H1 (cell line): ENCODE measurements around the gene RHBDF2. TPM values are rescaled to one million over a fixed set of nuclear protein-coding genes. Genes with fewer than 3 reads are reported as not detected.

Source experiments
- CTCF ChIA-PET: fragments of 300-600 bp; sonication (Branson Sonifier 250); formaldehyde crosslinking; loops from one replicate; lab custom pipeline; 2021; ENCODE audit not compliant: partially characterized antibody; lab: Charles Lee
- POLR2A ChIA-PET: fragments of 300-600 bp; sonication (Branson Sonifier 250); formaldehyde crosslinking; loops from one replicate; lab custom pipeline; 2021; ENCODE audit warnings: inconsistent platforms; ENCODE audit not compliant: partially characterized antibody; lab: Charles Lee
- DNase-seq, 2 experiments: peaks; one replicate each; pipeline versions ENCODE4 v3.0.0 to v3.0.0-alpha.2; 2010 to 2022; ENCODE audit warnings: low spot score in 2 of 2, low read depth in 1 of 2, mixed read lengths in 1 of 2
- FAIRE-seq: peaks from 2 replicates; lab custom pipeline; 2011; peaks lifted over from hg19 to GRCh38; lab: Jason Lieb, UNC
- H2AFZ ChIP-seq: 2 replicates; pipeline ENCODE4 v1.8.1; 2012; ENCODE audit warnings: low read length, inconsistent platforms
- H2AK5ac ChIP-seq: 2 replicates; pipeline ENCODE4 v1.6.1; 2013; ENCODE audit warnings: low read depth, low read length
- H2BK120ac ChIP-seq: replicated peaks from 2 replicates; pipeline ENCODE3; 2013; ENCODE audit warnings: low read depth, low read length, inconsistent platforms
- H2BK12ac ChIP-seq: 2 replicates; pipeline ENCODE4 v1.6.1; 2013; ENCODE audit warnings: low read depth, low read length
- H2BK15ac ChIP-seq: 2 replicates; pipeline ENCODE4 v1.6.1; 2013; ENCODE audit warnings: low read length
- H2BK20ac ChIP-seq: 2 replicates; pipeline ENCODE4 v1.6.1; 2013; ENCODE audit warnings: low read length
- H2BK5ac ChIP-seq: 2 replicates; pipeline ENCODE4 v1.6.1; 2013; ENCODE audit warnings: low read depth, low read length
- H3K14ac ChIP-seq: 2 replicates; pipeline ENCODE4 v1.6.1; 2013; ENCODE audit warnings: inconsistent platforms; ENCODE audit not compliant: insufficient read length
- H3K18ac ChIP-seq: 2 replicates; pipeline ENCODE4 v1.6.1; 2013; ENCODE audit warnings: low read length; ENCODE audit errors: extremely low read depth
- H3K23ac ChIP-seq: 2 replicates; pipeline ENCODE4 v1.6.1; 2013; ENCODE audit warnings: inconsistent platforms; ENCODE audit not compliant: insufficient read length
- H3K23me2 ChIP-seq: 2 replicates; pipeline ENCODE4 v1.6.1; 2013; ENCODE audit warnings: low read depth, low read length
- H3K27ac ChIP-seq: 2 replicates; pipeline ENCODE4 v1.6.1; 2011; ENCODE audit warnings: low read depth, low read length, inconsistent platforms
- H3K27me3 ChIP-seq, 4 experiments: replicated peaks in 1 of 4; 1 replicate in 1 of 4; 2 replicates in 3 of 4; pipeline versions ENCODE4 v1.6.1 to v1.8.1; 2011 to 2013; ENCODE audit warnings: low read length in 3 of 4, mild to moderate bottlenecking in 3 of 4, inconsistent platforms in 2 of 4, mixed read lengths in 2 of 4, moderate library complexity in 1 of 4; ENCODE audit not compliant: control insufficient read depth in 3 of 4, insufficient read depth in 3 of 4; ENCODE audit errors: extremely low read depth in 1 of 4
- H3K36me3 ChIP-seq, 4 experiments: 2 replicates each; pipeline versions ENCODE4 v1.6.1 to v1.8.1; 2011 to 2013; ENCODE audit warnings: mild to moderate bottlenecking in 4 of 4, low read length in 3 of 4, moderate library complexity in 2 of 4, control low read depth in 1 of 4, inconsistent platforms in 1 of 4; ENCODE audit not compliant: insufficient read depth in 4 of 4, control insufficient read depth in 2 of 4
- H3K4ac ChIP-seq: replicated peaks from 2 replicates; pipeline ENCODE3; 2013; ENCODE audit warnings: low read length, low read depth, mixed read lengths, inconsistent platforms; ENCODE audit not compliant: insufficient read length
- H3K4me1 ChIP-seq, 4 experiments: replicated peaks in 1 of 4; 1 replicate in 1 of 4; 2 replicates in 3 of 4; pipeline versions ENCODE4 v1.6.1 to v1.8.1; 2011 to 2013; ENCODE audit warnings: low read length in 3 of 4, inconsistent platforms in 2 of 4, mixed read lengths in 1 of 4; ENCODE audit not compliant: insufficient read depth in 4 of 4, control insufficient read depth in 3 of 4
- H3K4me2 ChIP-seq, 2 experiments: 2 replicates each; pipeline versions ENCODE4 v1.6.1 to v1.8.1; 2011 to 2013; ENCODE audit warnings: low read depth in 2 of 2, low read length in 2 of 2, control low read depth in 1 of 2, inconsistent platforms in 1 of 2, mild to moderate bottlenecking in 1 of 2; ENCODE audit not compliant: insufficient read depth in 1 of 2
- H3K4me3 ChIP-seq, 4 experiments: fragments of 200-600, 300-600 bp in 1 of 4; sonication (generic), shearing (Covaris generic), sonication (Bioruptor Twin) in 1 of 4; 2 replicates each; pipeline versions ENCODE4 v1.5.1 to v1.8.1; 2011 to 2016; ENCODE audit warnings: low read length in 4 of 4, low read depth in 3 of 4, control low read depth in 2 of 4, inconsistent platforms in 2 of 4, mild to moderate bottlenecking in 2 of 4, mixed read lengths in 1 of 4, moderate library complexity in 1 of 4; ENCODE audit not compliant: insufficient read depth in 2 of 4; ENCODE audit errors: extremely low read depth in 1 of 4
- H3K56ac ChIP-seq: replicated peaks from 2 replicates; pipeline ENCODE3; 2013; ENCODE audit warnings: low read depth, mild to moderate bottlenecking, mixed read lengths, low read length, inconsistent platforms; ENCODE audit not compliant: insufficient read length
- H3K79me1 ChIP-seq: 2 replicates; pipeline ENCODE4 v1.6.1; 2013; ENCODE audit warnings: low read depth, low read length, control low read depth
- H3K79me2 ChIP-seq, 2 experiments: 2 replicates each; pipeline versions ENCODE4 v1.6.1 to v1.8.1; 2012 to 2013; ENCODE audit warnings: low read length in 2 of 2, mild to moderate bottlenecking in 2 of 2, inconsistent platforms in 1 of 2; ENCODE audit not compliant: insufficient read depth in 2 of 2, control insufficient read depth in 1 of 2
- H3K9ac ChIP-seq, 4 experiments: replicated peaks in 1 of 4; 1 replicate in 1 of 4; 2 replicates in 3 of 4; pipeline versions ENCODE4 v1.6.1 to v1.8.1; 2011 to 2013; ENCODE audit warnings: low read depth in 3 of 4, low read length in 3 of 4, control low read depth in 2 of 4, mild to moderate bottlenecking in 2 of 4, moderate library complexity in 2 of 4, inconsistent platforms in 1 of 4; ENCODE audit errors: extremely low read depth in 1 of 4
- H3K9me3 ChIP-seq, 2 experiments: 2 replicates each; pipeline versions ENCODE4 v1.6.1 to v1.8.1; 2012 to 2013; ENCODE audit warnings: mild to moderate bottlenecking in 2 of 2, moderate library complexity in 2 of 2, control low read depth in 1 of 2, inconsistent platforms in 1 of 2, low read depth in 1 of 2, low read length in 1 of 2, mixed read lengths in 1 of 2; ENCODE audit not compliant: insufficient read depth in 2 of 2
- H4K20me1 ChIP-seq, 2 experiments: replicated peaks in 1 of 2; 2 replicates each; pipeline versions ENCODE3 to v1.8.1; 2011 to 2013; ENCODE audit warnings: inconsistent platforms in 2 of 2, low read length in 2 of 2, mild to moderate bottlenecking in 1 of 2; ENCODE audit not compliant: insufficient read depth in 2 of 2, control insufficient read depth in 1 of 2
- H4K5ac ChIP-seq: 2 replicates; pipeline ENCODE4 v1.6.1; 2013; ENCODE audit warnings: low read length, low read depth, mixed read lengths, inconsistent platforms; ENCODE audit not compliant: insufficient read length
- H4K8ac ChIP-seq: 2 replicates; pipeline ENCODE4 v1.8.0; 2013; ENCODE audit warnings: mild to moderate bottlenecking, moderate library complexity, low read length, inconsistent platforms; ENCODE audit not compliant: insufficient read depth; ENCODE audit errors: extremely low read depth
- H4K91ac ChIP-seq: replicated peaks from 2 replicates; pipeline ENCODE3; 2013; ENCODE audit warnings: low read length, mixed read lengths, inconsistent platforms; ENCODE audit not compliant: insufficient read length
- CHD2 ChIP-seq: IDR thresholded peaks from 2 replicates; pipeline ENCODE4 v1.6.1; 2012; ENCODE audit warnings: low read length, improper control_type of control experiment
- HDAC2 ChIP-seq, 2 experiments: fragments of 300-600 bp in 1 of 2; sonication (generic) in 1 of 2; IDR thresholded peaks; 2 replicates each; pipeline ENCODE4 v1.6.1; 2011 to 2012; ENCODE audit warnings: low read depth in 2 of 2, low read length in 2 of 2, mild to moderate bottlenecking in 2 of 2, moderate library complexity in 2 of 2, borderline replicate concordance in 1 of 2, inconsistent platforms in 1 of 2
- SP4 ChIP-seq: IDR thresholded peaks from 2 replicates; pipeline ENCODE4 v1.6.1; 2012; ENCODE audit warnings: low read length, inconsistent platforms
- SUZ12 ChIP-seq: fragments of 200-600 bp; sonication (generic); IDR thresholded peaks from 2 replicates; pipeline ENCODE4 v1.6.1; 2012; ENCODE audit warnings: mild to moderate bottlenecking, inconsistent platforms, low read length, moderate library complexity, mixed read lengths
- WGBS, 2 experiments: shearing (Covaris generic) in 1 of 2; methylation state at CpG; one replicate each; pipeline versions ENCODE4 v1.1.6 to v1.1.7; 2013 to 2015; ENCODE audit warnings: low lambda C conversion rate in 2 of 2, mixed read lengths in 2 of 2, inconsistent platforms in 1 of 2, low coverage in 1 of 2, missing lambda C conversion rate in 1 of 2; ENCODE audit not compliant: insufficient replicate concordance in 2 of 2, insufficient coverage in 1 of 2, insufficient read length in 1 of 2; ENCODE audit errors: extremely low coverage in 1 of 2, missing lambda C conversion rate in 1 of 2; 5-methylcytosine and 5-hydroxymethylcytosine counted together
- polyA plus RNA-seq, 7 experiments: library from polyadenylated mRNA; depleted of rRNA in 3 of 7; stranded (reverse) in 5 of 7; unstranded in 2 of 7; fragments of >200 nt in 5 of 7; fragments of 200-250 nt in 2 of 7; gene quantifications; 1 replicate in 5 of 7; 2 replicates in 1 of 7; 4 replicates in 1 of 7; pipeline versions ENCODE4 v1.2.1 to v1.2.3, GENCODE V29; 2011 to 2013; ENCODE audit warnings: missing spikeins in 2 of 7, mixed read lengths in 2 of 7
- total RNA-seq: library from RNA; stranded (reverse); fragmentation: NEBNext Ultra II Directional; extraction: Animal tissue kit (Norgen Biotek cat#: 25700); gene quantifications from 2 replicates; pipeline ENCODE4 v1.2.1, GENCODE V29; 2021

The RHBDF2 gene
- total and polyA plus RNA-seq, 2 of the 8 experiments (the other 6 are each of a cell fraction or from before 2014, with no cell fraction given): 21.2 to 25.9 TPM

GRCh38 chr17:76474238-76474637, 27.0 kb downstream of the RHBDF2 start:
- Histone ChIP-seq H2BK12ac (no peak overlapping the region), H3K4me3 (no peak overlapping the region), H2BK120ac (no peak overlapping the region), H3K9me3 (no peaks in the 10 kb centered on the region), H3K18ac (no peak overlapping the region), H4K8ac (no peak overlapping the region), H4K20me1 (peaks cover 0 to 10% of the 10 kb centered on the region in 2 experiments), H3K36me3 (peaks cover 0 to 13% (median 1%) of the 10 kb centered on the region in 4 experiments; a peak in 2 of 8 replicates), H3K4ac (no peak overlapping the region), H2BK5ac (no peak overlapping the region), H4K5ac (no peak overlapping the region), H3K79me2 (no peaks in the 10 kb centered on the region), H3K4me2 (no peak overlapping the region), H2AFZ (no peak overlapping the region), H3K27me3 (no peaks in the 10 kb centered on the region), H2BK20ac (no peak overlapping the region), H3K9ac (no peak overlapping the region), H2AK5ac (no peak overlapping the region), H3K23me2 (no peaks in the 10 kb centered on the region), H3K14ac (no peak overlapping the region), H2BK15ac (no peak overlapping the region), H3K56ac (no peak overlapping the region), H3K4me1 (no peaks in the 10 kb centered on the region), H4K91ac (no peak overlapping the region), H3K23ac (no peak overlapping the region), H3K27ac (no peak overlapping the region), H3K79me1 (no peaks in the 10 kb centered on the region)
- FAIRE-seq (no peak), DNase-seq (no peak)
- POLR2A ChIA-PET: interaction anchor here (0.5 kb wide), 1 partner anchor 40 kb away, joined by 3 read pairs; no protein-coding TSS in a partner anchor
- CTCF ChIA-PET: interaction anchor here (1.0 to 11.0 kb wide), 9 partner anchors 10 to 73 kb away, joined by 3 to 192 read pairs (median 8); partner anchors contain the start of gene RHBDF2
- TF ChIP-seq CHD2 (no peak), HDAC2 (IDR thresholded peaks at IDR 0.05; ENCODE audit: borderline replicate concordance in 1 of 2, low read depth in 2 of 2, low read length in 2 of 2) (no peak), SP4 (no peak), SUZ12 (no peak)
- WGBS, 2 experiments: 90% methylated on average over 13 of the region's 14 CpGs; no CpG with 5 or more reads in 1 of the 2 experiments
